Measurements from ENCODE around the gene LAGE3. TPM values are rescaled to one million over a fixed set of nuclear protein-coding genes. Genes with fewer than 3 reads are reported as not detected.

The LAGE3 gene
- total RNA-seq, 4 donors from 2014 or later, result 26.0 to 72.5 (median 29.3) TPM

DNA sequence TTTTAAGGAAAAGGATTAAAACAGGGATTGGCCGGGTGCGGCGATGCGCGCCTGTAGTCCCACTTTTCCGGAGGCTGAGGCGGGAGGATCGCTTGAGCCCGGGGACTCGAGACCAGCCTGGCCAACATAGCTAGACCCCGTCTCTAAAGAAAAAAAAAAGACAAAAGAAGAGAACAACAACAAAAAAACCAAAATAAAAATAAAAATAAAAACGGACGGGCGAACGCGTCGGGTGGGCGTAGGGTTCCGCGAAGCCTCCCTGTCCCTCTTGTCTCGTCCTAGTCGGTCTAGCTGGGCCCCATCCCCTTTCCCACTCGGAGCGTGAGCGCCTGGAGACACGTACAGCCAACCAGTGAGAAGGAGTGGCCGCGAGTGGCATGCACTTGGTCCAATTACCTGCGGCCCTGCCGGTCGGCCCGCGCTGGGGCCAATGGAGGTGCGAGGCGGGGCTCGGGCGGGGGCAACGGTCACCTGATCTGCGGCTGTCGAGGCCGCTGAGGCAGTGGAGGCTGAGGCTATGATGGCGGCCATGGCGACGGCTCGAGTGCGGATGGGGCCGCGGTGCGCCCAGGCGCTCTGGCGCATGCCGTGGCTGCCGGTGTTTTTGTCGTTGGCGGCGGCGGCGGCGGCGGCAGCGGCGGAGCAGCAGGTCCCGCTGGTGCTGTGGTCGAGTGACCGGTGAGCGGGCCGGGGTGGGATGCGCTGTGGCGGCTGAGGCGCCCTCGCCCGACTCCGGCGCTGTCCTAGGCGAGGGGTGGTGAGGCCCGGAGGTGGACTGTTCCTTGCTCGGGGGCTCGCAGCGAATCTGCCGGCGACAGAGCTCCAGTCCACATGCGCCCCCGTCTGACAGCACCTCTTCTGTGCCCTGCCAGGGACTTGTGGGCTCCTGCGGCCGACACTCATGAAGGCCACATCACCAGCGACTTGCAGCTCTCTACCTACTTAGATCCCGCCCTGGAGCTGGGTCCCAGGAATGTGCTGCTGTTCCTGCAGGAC lies 50.6 kb downstream of the LAGE3 start, which contains the start of gene ATP6AP1:
Gene ATP6AP1, plus strand, starts transcription at position 502 of the 996 bp plus-strand sequence. Its CDS starts 16 bp downstream, at position 518.
- TF ChIP-seq CTCF (IDR thresholded peaks at IDR 0.05 in 4 of 5, conservative IDR thresholded peaks at IDR 0.05 in 1 of 5) (no peak), POLR2A (IDR thresholded peaks at IDR 0.05) (peak; percentile 61 to 64)
- ATAC-seq (peak; percentile 96 to 97), DNase-seq (peak; percentile 89 to 93)
- intact Hi-C loops (cut with DNase I; ENCODE audit: low total_unique reads) (no loop called here), in situ Hi-C loops (cut with MboI; ENCODE audit: low sequenced_read_pairs in 4 of 4) (no loop called here)
- Histone ChIP-seq H3K27me3 (no peaks in the 10 kb centered on the region), H3K4me3 (peak within 1 kb of the TSS; percentile 67 to 82 (median 74)), H3K36me3 (no peaks in the 10 kb centered on the region), H3K27ac (peak within 1 kb of the TSS; percentile 74 to 91 (median 89)), H3K9me3 (no peaks in the 10 kb centered on the region), H3K4me1 (peaks cover 3 to 7% of the 10 kb centered on the region in 2 donors)

Small RNA genes lying within 50 kb of the gene (microRNA-seq; reads per million reads assigned to microRNA genes)
- gene MIR6858 (ENCODE audit: borderline replicate concordance in 2 of 2), result 0 reads per million in 2 donors

Other genes starting within 250 kb of the LAGE3 start
- gene OPN1MW3, start 221.7 kb downstream of the LAGE3 start, total RNA-seq, result not detected
- gene TEX28, start 184.2 kb downstream of the LAGE3 start, total RNA-seq, result not detected
- under 1 TPM in 3 of 4 donors, not detected in 1; 0.09 to 0.36 (median 0.10) TPM for gene TKTL1, start 183.5 kb downstream of the LAGE3 start, total RNA-seq
- gene FLNA, start 104.6 kb downstream of the LAGE3 start, total RNA-seq, result 100 to 1,000 TPM in 1 of 4 donors, 10 to 100 TPM in 3; 23.9 to 128 (median 88.9) TPM
- gene EMD, start 100.0 kb downstream of the LAGE3 start, total RNA-seq, result 10 to 100 TPM; 36.2 to 61.5 (median 53.2) TPM
- 1,000 to 10,000 TPM; 3,899 to 6,066 (median 5,720) TPM for gene RPL10, start 80.9 kb downstream of the LAGE3 start, total RNA-seq
- 100 to 1,000 TPM in 3 of 4 donors, 10 to 100 TPM in 1; 88.4 to 148 (median 116) TPM for gene DNASE1L1, start 70.0 kb downstream of the LAGE3 start, total RNA-seq
- gene TAFAZZIN, start 67.7 kb downstream of the LAGE3 start, total RNA-seq, result 10 to 100 TPM; 17.6 to 28.3 (median 20.1) TPM
- 10 to 100 TPM; 16.7 to 37.8 (median 26.2) TPM for gene ATP6AP1, start 50.6 kb downstream of the LAGE3 start, total RNA-seq
- gene GDI1, start 42.1 kb downstream of the LAGE3 start, total RNA-seq, result 10 to 100 TPM; 19.8 to 54.5 (median 39.0) TPM
- 10 to 100 TPM; 30.9 to 55.4 (median 45.3) TPM for gene FAM50A, start 35.1 kb downstream of the LAGE3 start, total RNA-seq
- 10 to 100 TPM in 1 of 4 donors, 1 to 10 TPM in 3; 1.2 to 10.7 (median 2.8) TPM for gene PLXNA3, start 21.0 kb downstream of the LAGE3 start, total RNA-seq
- gene UBL4A, start 7.3 kb upstream of the LAGE3 start, total RNA-seq, result 100 to 1,000 TPM in 1 of 4 donors, 10 to 100 TPM in 3; 54.6 to 116 (median 79.8) TPM
- 10 to 100 TPM; 11.8 to 33.3 (median 21.0) TPM for gene SLC10A3, start 11.3 kb upstream of the LAGE3 start, total RNA-seq
- gene FAM3A, start 37.0 kb upstream of the LAGE3 start, total RNA-seq, result 10 to 100 TPM; 28.3 to 44.5 (median 37.8) TPM
- 10 to 100 TPM in 1 of 4 donors, 1 to 10 TPM in 3; 1.5 to 23.9 (median 7.6) TPM for gene G6PD, start 67.6 kb upstream of the LAGE3 start, total RNA-seq
- 10 to 100 TPM in 3 of 4 donors, 1 to 10 TPM in 1; 8.8 to 17.5 (median 11.6) TPM for gene IKBKG, start 68.3 kb upstream of the LAGE3 start, total RNA-seq
- not detected for gene CTAG1A, start 105.9 kb upstream of the LAGE3 start, total RNA-seq
- gene CTAG1B, start 140.0 kb upstream of the LAGE3 start, total RNA-seq, result not detected
- not detected for gene CTAG2, start 174.3 kb upstream of the LAGE3 start, total RNA-seq